ENCODE data around the gene TEKT3. TPM values are rescaled to one million over a fixed set of nuclear protein-coding genes. Genes with fewer than 3 reads are reported as not detected.

TEKT3 gene
- total RNA-seq, 1 experiment from 2014 or later, result not detected

GRCh38 chr17:15319452-15320010 is 21.9 kb downstream of the TEKT3 start:
- H3F3A ChIP-seq (ENCODE audit: insufficient read depth, low read depth), result no peaks in the 10 kb centered on the region
- no peaks in the 10 kb centered on the region for H3K9me2 ChIP-seq (ENCODE audit: insufficient read depth)
- H3K36me3 ChIP-seq (ENCODE audit: low read depth), result no peaks in the 10 kb centered on the region
- no peaks in the 10 kb centered on the region for H3K79me2 ChIP-seq (ENCODE audit: low read depth)
- no TSS peak for BruUV-seq (replicated peaks)
- H3K4me1 ChIP-seq (replicated peaks; ENCODE audit: insufficient read depth), result no peaks in the 10 kb centered on the region
- no peaks in the 10 kb centered on the region for H3K9me3 ChIP-seq (ENCODE audit: insufficient read depth, low read depth)
- intact Hi-C loops (cut with micrococcal nuclease; ENCODE audit: unreplicated experiment), result no loop called here
- no peak overlapping the region for H3K27ac ChIP-seq
- no peak overlapping the region for H3K4me2 ChIP-seq
- no peak overlapping the region for H2AFZ ChIP-seq
- ChIA-PET CTCF (no interaction called here), POLR2A (ENCODE audit: unreplicated experiment) (no interaction called here)
- peaks cover 58% of the 10 kb centered on the region for H3K27me3 ChIP-seq (ENCODE audit: insufficient read depth, low read depth)
- no peak for TF ChIP-seq CTCF (conservative IDR thresholded peaks at IDR 0.05)
- no peak for TF ChIP-seq EZH2 (IDR thresholded peaks at IDR 0.05; ENCODE audit: low read depth)
- no peaks in the 10 kb centered on the region for H4K20me1 ChIP-seq (ENCODE audit: insufficient read depth)
- no peak overlapping the region for H3K4me3 ChIP-seq
- DNase-seq, result no peak

GRCh38 chr17:15311996-15312395 is 29.4 kb downstream of the TEKT3 start:
- no peaks in the 10 kb centered on the region for H3K79me2 ChIP-seq (ENCODE audit: low read depth)
- CTCF ChIA-PET, result no interaction called here

GRCh38 chr17:15309793-15310192 is 31.6 kb downstream of the TEKT3 start:
- no peak for DNase-seq

More at GRCh38 chr17:15311996-15312395, 29.4 kb downstream of the TEKT3 start:
- no peaks in the 10 kb centered on the region for H3K9me3 ChIP-seq (ENCODE audit: insufficient read depth, low read depth)
- DNase-seq, result no peak
- H3K27me3 ChIP-seq (ENCODE audit: insufficient read depth, low read depth), result peaks cover 83% of the 10 kb centered on the region
- TF ChIP-seq CTCF (conservative IDR thresholded peaks at IDR 0.05) (no peak), EZH2 (IDR thresholded peaks at IDR 0.05; ENCODE audit: low read depth) (no peak)
- H4K20me1 ChIP-seq (ENCODE audit: insufficient read depth), result no peaks in the 10 kb centered on the region
- H3K4me3 ChIP-seq, result no peak overlapping the region
- no peaks in the 10 kb centered on the region for H3K9me2 ChIP-seq (ENCODE audit: insufficient read depth)
- H3K36me3 ChIP-seq (ENCODE audit: low read depth), result no peaks in the 10 kb centered on the region
- H3K4me1 ChIP-seq (replicated peaks; ENCODE audit: insufficient read depth), result no peaks in the 10 kb centered on the region
- no peak overlapping the region for H2AFZ ChIP-seq
- H3K4me2 ChIP-seq, result no peak overlapping the region
- intact Hi-C loops (cut with micrococcal nuclease; ENCODE audit: unreplicated experiment), result no loop called here
- BruUV-seq (replicated peaks), result no TSS peak
- no peak overlapping the region for H3K27ac ChIP-seq
- POLR2A ChIA-PET (ENCODE audit: unreplicated experiment), result no interaction called here
- no peaks in the 10 kb centered on the region for H3F3A ChIP-seq (ENCODE audit: insufficient read depth, low read depth)

More at GRCh38 chr17:15309793-15310192, 31.6 kb downstream of the TEKT3 start:
- Histone ChIP-seq H3K4me3 (no peak overlapping the region), H3K79me2 (ENCODE audit: low read depth) (no peaks in the 10 kb centered on the region), H3K27ac (no peak overlapping the region), H3F3A (ENCODE audit: insufficient read depth, low read depth) (no peaks in the 10 kb centered on the region), H3K9me2 (ENCODE audit: insufficient read depth) (no peaks in the 10 kb centered on the region), H3K27me3 (ENCODE audit: insufficient read depth, low read depth) (peaks cover 74% of the 10 kb centered on the region), H3K4me1 (replicated peaks; ENCODE audit: insufficient read depth) (no peaks in the 10 kb centered on the region), H3K36me3 (ENCODE audit: low read depth) (no peaks in the 10 kb centered on the region), H3K4me2 (no peak overlapping the region), H3K9me3 (ENCODE audit: insufficient read depth, low read depth) (no peaks in the 10 kb centered on the region), H4K20me1 (ENCODE audit: insufficient read depth) (no peaks in the 10 kb centered on the region), H2AFZ (no peak overlapping the region)
- ChIA-PET CTCF (no interaction called here), POLR2A (ENCODE audit: unreplicated experiment) (no interaction called here)
- BruUV-seq (replicated peaks), result no TSS peak
- intact Hi-C loops (cut with micrococcal nuclease; ENCODE audit: unreplicated experiment), result no loop called here
- no peak for TF ChIP-seq CTCF (conservative IDR thresholded peaks at IDR 0.05)
- TF ChIP-seq EZH2 (IDR thresholded peaks at IDR 0.05; ENCODE audit: low read depth), result no peak
